Glomerular visceral epithelial cell (primary cell): Measurements from ENCODE around the gene LRRIQ1.
A peak's percentile ranks its signal among the peaks of the same experiment; 100 is the strongest.
"Not testable (repeated sequence)": the region's sequence is repeated elsewhere in the genome, so short reads cannot be mapped to it uniquely, and the experiment has no call there.

Source experiments
- DNase-seq: peaks from one replicate; pipeline ENCODE4 v3.0.0-alpha.2; 2016; ENCODE audit errors: extremely low spot score

LRRIQ1 gene, protein sequence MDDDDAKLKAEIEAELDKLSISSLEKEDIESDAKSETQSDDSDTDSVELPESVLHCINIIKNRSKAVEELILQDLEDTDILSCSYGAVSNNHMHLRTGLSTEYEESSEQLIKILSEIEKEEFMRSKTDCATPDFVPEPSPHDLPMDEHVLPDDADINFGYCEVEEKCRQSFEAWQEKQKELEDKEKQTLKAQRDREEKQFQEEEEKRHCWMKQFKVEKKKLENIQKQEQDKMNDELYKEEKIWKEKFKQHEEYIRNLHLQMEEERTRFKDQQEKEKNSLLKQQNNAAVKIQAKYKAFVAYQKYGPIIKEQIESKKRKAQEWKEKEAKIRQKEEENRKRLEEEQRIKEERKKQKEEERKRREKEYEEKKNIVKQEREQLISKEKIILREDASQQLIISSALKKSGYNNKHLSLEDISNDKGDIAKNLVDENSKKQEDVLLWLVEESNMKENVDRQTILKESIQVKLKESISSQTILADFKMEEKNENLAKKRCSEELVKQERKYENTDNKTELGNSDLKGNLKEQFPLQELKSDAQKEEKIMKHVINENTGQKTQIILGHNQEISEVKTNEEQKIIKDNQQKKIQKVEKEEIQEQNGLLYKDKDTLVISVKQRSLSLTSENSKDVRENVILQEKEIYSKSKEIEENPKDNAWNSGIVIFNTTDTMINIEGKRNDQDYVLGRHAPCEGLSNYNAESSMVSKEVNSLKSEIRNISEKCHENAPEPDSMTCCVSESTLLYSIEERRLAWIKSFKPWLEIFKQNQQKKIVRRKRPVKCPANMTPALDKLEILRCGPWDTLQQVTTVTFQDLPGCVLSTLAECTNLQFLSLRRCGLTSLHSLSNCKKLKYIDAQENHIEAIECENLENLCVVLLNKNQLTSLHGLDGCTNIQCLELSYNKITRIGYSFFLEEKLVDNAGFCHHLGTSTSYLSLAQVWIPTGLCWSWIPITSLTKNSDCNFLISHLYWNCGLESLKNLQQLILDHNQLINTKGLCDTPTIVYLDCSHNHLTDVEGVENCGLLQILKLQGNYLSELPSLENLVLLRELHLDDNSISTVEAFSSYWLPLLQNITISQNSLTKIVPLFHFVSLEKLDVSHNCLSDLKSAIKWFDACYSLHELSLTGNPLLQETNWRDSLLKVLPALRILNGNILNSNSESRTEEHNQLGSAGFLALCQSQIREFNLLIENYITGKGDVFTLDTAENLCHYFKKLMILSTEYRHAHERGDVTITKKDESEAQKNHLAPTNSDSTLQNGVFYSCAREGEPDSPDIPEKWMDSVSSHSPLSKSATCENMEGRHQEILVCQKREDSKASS (N-terminal part only)

DNA sequence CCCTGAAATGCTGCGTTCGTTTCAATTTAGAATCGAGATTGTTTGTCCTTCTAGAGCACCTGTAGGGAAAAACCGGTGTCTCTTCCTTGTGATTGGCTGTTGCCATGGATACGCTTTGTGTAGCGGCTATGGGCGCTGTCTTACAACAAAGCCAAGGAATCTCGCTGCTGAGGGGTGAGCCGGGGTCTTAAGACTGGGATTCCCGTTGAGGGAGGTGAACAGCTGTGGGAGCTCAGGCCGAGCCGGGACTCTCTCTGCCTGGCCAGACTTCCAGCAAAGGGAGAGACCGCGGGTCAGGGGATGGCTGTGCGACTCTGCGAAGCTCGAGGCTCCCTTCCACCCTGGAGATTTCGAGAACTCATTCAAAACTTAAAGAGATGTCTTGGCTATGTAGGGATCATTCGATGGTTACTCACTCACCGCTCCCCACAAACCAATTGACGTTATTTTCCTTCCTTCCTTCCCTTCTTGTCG lies at the start of gene LRRIQ1, which contains the start of gene TSPAN19:
Gene LRRIQ1, plus strand, starts transcription at position 118 of the 474 bp plus-strand sequence. CDS start 1,826 bp downstream, outside the sequence.
Gene TSPAN19, minus strand, starts transcription at position 44 of the 474 bp plus-strand sequence. CDS start 6,331 bp downstream, outside the sequence.
- peak; percentile 87 for DNase-seq

DNA sequence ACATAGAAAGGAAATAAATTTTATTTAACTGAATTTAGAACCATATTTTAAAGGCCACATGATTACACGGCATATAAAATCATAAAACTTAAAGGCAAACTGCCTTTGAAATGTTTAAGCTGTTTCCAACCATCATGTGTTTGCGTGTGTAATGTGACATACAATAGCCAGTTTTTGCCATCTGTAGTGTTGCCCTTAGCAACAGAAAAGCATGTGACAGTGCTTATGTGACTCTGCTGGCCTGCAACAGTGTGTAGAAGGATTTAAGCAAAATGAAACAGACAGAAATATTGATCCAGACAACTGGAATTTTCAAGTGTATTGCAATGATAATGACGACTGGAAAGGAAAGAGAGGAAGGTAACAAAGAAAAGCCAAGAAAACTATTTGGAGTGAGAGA lies 49.6 kb upstream of the LRRIQ1 start:
- DNase-seq: no peak

DNA sequence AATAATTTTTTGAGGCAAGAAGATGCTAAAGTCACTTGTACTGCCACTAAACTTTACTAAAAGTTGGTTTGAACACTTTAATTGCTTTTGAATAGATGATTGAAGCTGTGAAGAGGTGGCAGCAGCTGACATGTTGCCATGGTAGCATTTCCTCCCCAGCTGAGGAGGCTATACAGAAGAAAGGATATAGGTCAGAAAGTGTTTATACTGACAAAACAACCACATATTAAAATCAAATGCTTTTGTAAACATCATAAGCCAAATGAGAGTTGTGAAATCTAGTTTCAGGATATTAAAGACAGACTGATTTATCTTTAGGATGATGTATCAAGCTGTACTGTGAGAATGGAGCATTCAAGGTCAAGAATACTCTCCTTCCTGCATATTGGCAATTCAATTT lies 41.7 kb upstream of the LRRIQ1 start:
- no peak for DNase-seq

DNA sequence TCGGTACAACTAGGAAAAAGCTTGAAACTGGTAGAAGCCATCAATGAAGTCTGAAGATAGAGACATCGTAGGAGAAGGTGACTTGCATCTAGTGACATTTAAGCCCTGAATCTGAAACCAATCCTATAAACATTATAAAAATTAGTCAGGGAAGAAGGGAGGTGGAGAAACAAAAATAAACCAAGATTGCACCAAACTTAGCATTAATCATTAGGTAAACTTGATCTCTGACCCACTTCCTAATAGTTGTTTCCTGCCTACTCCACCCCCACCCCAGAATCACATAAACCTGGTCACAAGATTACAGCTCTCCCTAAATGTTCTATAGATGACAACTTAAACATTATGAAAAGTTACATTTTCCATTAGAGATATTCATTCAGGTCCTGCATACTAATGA lies 40.5 kb upstream of the LRRIQ1 start:
- DNase-seq: no peak

DNA sequence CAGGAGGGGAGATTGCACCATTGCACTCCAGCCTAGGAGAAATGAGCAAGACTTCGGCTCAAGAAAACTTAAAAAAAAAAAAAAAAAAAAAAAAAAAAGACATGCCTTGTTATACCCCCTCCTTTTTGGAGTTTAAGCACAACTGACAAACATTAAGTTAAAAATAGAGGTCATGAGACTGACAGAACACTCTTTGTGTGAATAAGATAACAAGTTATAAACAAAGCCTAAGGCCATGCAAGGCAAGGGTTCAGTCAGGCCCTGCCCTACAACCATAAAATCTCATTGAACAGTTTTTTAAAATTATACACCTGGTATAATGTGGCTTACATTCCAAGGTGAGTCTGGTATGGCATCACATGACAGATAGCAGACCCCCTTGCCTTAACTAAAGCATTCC lies 39.4 kb upstream of the LRRIQ1 start:
- no peak for DNase-seq

DNA sequence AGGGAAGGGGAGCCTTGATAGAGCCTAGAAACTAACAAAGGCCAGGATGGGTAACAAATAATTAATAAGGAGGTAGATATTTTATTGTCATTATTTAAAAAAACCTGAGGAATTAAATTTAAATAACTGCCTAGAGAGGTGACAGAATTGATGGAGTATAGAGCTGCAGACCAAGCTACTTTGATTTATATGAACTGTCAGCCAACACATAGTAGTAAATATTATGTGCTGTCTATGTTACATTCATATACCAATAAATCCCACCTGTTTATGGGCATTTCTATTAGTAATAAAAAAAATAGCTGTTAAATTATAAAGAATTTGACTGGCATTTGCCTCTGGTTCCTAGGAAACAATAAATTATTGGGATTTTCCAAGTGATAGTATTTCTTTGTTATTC lies 37.8 kb upstream of the LRRIQ1 start:
- no peak for DNase-seq

DNA sequence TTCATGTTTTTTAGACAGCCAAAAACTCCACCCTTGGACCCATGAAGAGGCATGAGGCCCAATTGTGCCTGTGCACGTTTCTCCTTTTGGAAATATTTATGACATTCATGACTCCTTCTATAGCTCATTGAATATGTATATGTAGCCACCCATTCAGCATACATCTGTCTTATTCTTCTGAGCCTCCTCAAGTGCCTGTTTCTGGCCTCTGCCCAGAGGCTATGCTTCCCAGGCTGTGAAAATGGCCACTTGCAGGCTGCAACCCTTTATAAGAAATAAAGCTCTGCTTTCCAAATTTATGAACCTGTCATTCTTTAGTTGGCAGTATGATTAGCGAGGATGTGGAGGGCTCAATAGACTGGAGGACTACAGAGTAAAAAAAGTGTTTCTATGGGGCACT lies 35.4 kb upstream of the LRRIQ1 start:
- no peak for DNase-seq

DNA sequence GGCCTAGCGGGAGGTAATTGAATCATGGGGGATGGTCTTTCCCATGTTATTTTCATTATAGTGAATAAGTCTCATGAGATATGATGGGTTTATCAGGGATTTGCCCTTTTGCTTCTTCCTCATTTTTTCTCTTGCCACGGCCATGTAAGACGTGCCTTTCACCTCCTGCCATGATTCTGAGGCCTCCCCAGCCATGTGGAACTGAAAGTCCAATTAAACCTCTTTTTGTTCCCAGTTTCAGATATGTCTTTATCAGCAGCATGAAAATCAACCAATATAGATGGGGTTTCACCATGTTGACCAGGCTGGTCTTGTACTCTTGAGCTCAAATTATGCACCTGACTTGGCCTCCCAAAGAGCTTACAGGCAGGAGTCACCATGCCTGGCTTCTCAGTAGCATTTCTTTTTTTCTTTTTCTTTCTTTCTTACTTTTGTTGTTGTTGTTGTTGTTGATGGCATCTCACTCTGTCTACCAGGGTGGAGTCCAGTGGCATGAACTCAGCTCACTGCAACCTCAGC lies 33.3 kb upstream of the LRRIQ1 start:
- DNase-seq: no peak

DNA sequence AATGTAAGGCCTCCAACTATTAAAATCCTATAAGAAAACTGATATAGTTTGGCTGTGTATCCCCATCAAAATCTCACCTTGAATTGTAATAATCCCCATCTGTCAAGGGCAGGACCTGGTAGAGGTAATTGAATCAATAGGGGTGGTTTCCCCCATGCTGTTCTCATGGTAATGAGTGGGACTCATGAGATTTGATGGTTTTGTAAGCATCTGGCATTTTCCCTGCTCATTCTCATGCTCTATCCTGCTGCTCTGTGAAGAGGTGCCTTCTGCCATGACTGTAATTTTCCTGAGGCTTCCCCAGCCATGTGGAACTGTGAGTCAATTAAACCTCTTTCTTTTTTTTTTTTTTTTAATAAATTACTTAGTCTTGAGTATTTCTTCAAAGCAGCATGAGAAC lies 31.9 kb upstream of the LRRIQ1 start:
- no peak for DNase-seq

DNA sequence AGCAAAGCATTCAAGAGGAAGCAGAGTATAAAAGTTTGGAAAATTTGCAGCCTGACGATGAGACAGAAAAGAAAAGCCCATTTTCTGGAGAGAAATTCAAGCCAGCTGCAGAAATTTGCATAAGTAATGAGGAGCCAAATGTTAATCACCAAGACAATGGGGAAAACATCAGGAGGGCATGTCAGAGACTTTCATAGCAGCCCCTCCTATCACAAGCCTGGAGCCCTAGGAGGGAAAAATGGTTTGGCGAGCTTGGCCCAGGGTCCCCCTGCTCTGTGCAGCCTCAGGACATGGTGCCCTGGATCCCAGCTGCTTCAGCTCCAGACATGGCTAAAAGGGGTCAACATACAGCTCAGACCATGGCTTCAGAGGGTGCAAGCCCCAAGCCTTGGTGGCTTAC lies 31.1 kb upstream of the LRRIQ1 start:
- DNase-seq: not testable (repeated sequence)

DNA sequence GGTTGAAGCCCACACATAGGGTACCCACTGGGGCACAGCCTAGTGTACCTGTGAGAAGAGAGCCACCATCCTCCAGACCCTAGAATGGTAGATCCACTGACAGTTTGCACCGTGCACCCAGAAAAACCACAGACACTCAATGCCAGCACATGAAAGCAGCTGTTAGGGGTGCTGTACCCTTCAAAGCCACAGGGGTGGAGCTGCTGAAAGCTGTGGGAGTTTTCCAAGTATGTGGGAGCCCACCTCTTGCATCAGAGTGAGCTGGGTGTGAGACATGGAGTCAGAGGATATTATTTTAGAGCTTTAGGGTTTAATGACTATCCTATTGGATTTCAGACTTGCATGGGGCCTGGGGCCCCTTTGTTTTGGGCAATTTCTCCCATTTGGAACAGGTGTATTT lies 30.5 kb upstream of the LRRIQ1 start:
- DNase-seq: no peak

DNA sequence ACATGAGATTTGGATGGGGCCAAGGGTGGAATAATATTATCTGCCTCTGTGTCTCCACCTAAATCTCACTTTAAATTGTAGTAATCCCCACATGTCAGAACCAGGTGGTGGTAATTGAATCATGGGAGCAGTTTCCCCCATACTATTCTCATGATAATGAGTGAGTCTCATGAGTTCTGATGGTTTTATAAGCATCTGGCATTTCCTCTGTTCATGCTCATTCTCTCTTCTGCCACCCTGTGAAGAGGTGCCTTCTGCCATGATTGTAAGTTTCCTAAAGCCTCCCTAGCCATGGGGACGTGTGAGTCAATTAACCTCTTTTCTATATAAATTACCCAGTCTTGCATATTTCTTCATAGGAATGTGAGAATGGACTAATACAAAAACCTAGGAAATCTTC lies 29.9 kb upstream of the LRRIQ1 start:
- DNase-seq: no peak

DNA sequence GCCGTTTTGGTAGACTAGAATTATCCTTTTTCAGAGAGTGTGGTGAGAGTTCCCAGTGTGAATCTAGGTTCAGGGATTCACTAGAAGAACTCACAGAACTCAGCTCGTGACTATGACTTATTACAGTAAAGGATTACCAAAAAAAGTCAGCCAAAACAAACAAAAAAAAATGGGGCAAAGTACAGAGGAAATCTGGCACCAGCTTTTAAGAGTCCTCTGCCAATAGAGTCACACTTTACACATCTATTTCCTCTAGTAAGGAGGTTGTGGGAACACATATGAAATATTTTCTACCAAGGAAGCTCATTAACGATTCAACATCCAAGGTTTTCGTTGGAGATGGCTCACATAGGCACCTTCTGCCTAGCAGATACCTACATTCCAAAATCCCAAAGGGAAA lies 28.3 kb upstream of the LRRIQ1 start:
- DNase-seq: no peak

DNA sequence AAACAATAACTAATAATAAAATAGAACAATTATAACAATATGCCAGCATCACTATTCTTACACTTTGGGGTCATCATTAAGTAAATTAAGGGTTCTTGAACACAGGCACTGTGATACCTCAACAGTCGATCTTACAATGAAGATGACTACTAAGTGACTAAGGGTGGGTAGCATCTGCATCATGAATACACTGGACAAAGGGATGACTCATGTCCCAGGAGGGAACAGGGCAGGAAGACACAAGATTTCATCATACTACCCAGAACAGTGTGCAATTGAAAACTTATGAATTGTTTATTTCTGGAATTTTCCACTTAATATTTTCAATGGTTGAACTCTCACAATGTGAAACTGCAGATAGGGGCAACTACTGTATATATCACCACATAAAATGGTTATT lies 19.7 kb upstream of the LRRIQ1 start:
- peak; percentile 64 for DNase-seq

DNA sequence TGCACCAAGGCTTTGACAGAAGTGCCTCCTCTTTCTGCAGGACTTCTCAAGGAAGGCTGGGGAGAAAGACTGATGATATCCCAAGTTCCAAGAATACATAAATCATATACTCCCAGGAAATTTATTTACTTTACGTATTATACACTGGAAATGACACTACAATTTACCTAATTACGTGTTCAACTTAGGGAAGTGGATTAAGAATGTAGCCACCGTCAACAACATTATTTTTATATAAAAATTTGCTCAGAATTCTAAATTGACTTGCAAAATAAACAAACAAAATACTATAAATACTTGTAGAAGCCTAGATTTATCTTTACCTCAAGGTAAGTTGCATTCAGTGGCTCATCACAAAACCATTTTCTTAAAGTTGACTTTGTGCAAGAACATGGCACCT lies 19.0 kb upstream of the LRRIQ1 start:
- no peak for DNase-seq

DNA sequence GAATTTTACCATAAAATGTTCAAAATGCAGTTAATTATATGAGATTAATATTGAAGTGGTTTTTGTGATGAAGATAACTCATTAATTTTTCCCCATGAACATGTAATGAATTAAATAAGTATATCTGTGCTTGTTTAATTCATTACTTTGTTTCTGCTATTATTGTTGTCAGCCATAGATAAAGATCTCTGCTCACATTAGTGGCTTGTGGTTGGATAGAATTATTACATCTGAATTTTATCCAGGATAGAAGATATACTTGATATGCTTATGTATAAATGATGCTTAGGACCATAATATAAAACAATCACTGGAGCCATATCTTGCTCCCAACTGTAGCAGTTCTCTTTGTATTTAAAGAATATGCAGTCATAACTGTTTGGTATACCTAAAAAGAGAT lies 18.5 kb upstream of the LRRIQ1 start:
- no peak for DNase-seq

DNA sequence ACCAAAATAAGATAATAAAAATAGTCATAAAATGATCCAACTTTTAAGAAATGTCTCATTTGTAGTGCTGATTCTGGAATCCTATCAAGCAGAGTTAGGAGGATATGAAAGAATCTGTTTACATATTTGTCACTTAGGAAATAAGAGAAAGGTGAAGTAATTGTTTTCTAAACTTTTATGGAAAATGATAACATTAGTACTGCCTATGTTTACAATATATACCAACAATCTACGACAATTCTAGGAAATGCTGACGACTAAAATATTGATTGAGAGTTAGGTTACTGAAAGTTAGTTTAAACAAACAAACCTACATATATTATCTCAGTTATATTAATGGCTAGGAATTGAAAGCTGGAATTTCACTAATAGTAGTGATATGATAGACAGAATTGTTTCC lies 18.1 kb upstream of the LRRIQ1 start:
- no peak for DNase-seq

DNA sequence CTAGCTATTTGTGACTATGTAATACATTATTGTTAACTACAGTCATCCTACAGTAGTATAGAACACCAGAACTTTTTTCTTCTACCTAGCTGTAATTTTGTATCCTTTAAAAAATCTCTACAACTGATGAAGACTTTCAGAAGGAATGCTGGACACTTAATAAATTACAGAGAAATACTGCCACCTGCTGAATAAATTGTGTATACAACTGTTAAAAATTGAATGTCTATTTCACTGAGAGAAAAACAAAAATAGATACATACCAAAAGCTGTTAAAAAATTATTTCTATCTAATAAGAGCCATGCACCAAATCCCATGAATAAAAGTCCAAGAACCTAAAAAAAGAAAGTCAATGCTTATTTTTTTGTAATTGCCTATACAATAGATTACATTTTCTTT lies 6.7 kb upstream of the LRRIQ1 start:
- DNase-seq: peak; percentile 26

DNA sequence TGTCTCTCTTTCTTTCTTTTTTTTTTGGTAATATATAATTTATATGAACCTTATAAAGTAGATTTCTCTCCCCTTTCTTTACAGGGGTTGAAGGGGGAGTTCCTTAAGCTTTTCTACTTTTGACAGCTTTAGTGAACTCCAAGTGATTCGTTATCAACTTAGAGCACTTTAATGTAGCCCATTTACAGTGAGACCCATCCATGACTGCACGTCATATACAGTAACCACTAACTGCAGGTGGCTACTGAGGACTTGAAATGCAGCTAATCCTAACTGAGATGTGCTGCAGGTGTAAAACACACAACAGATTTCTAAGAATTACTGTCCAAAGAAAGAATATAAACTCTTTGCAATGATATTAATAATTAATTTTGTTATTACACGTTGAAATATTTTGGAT lies 582 bp downstream of the LRRIQ1 start:
- DNase-seq: peak; percentile 6

DNA sequence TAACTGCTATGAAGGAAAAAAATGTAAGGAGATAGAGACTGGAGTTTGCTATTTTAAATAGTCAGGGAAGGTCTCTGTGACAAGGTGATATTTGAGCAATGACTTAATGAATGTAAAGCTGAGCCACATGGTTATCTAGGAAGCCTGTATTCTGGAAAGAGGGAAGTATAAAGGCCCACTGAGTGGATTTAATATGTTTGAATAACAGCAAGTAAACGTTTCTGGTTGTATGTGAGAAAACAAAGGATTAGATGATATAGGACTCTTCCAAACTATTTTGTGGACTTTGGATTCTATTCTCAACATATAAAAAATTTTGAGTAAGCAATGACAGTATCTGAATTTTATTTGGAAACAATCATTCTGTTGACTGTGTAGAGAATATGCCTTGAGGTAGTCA lies 5.2 kb downstream of the LRRIQ1 start:
- DNase-seq: no peak

DNA sequence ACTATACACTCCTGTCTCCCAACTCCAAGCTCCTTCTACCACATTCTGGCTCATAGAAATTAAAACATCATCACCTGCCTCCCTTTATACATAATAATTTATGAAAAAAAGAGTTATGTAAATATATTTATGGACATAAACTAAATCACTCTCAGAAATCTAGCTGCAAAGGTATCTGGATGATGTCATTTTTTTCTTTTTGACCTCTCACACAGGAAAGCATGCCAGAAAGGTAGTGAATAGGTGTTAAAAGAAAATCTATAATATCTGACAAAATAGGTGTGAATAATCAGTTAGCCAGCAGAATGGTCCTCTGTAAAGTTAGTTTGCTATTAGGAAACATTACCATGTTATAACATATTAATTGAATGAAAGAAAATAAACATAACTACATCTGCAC lies 7.7 kb downstream of the LRRIQ1 start:
- DNase-seq: no peak
